ENCODE data around the gene IFRD1.

GRCh38 chr7:112502700-112503099, 52.4 kb downstream of the IFRD1 start:
- no peak for TF ChIP-seq ELF1 (IDR thresholded peaks at IDR 0.05)
- no peak for TF ChIP-seq CTCF (IDR thresholded peaks at IDR 0.05)
- no peak for TF ChIP-seq FOXJ3 (CRISPR knock-in tag; IDR thresholded peaks at IDR 0.05)
- no peak for TF ChIP-seq CHD2 (IDR thresholded peaks at IDR 0.05; ENCODE audit: low read length, partially characterized antibody)
- no peak for TF ChIP-seq REST (IDR thresholded peaks at IDR 0.05; ENCODE audit: low read depth, low read length)
- no peak for TF ChIP-seq FOXM1 (IDR thresholded peaks at IDR 0.05; ENCODE audit: low read depth)
- TF ChIP-seq MEF2A (IDR thresholded peaks at IDR 0.05; ENCODE audit: borderline replicate concordance, low read depth) = no peak
- no peak for TF ChIP-seq POLR2AphosphoS5 (IDR thresholded peaks at IDR 0.05; ENCODE audit: low read depth, low read length)
